Measurements from ENCODE around the gene SCT. TPM values are rescaled to one million over a fixed set of nuclear protein-coding genes. Genes with fewer than 3 reads are reported as not detected.
A peak's percentile ranks its signal among the peaks of the same experiment; 100 is the strongest.

Gene SCT
- total RNA-seq, 1 donor from 2014 or later: not detected

DNA sequence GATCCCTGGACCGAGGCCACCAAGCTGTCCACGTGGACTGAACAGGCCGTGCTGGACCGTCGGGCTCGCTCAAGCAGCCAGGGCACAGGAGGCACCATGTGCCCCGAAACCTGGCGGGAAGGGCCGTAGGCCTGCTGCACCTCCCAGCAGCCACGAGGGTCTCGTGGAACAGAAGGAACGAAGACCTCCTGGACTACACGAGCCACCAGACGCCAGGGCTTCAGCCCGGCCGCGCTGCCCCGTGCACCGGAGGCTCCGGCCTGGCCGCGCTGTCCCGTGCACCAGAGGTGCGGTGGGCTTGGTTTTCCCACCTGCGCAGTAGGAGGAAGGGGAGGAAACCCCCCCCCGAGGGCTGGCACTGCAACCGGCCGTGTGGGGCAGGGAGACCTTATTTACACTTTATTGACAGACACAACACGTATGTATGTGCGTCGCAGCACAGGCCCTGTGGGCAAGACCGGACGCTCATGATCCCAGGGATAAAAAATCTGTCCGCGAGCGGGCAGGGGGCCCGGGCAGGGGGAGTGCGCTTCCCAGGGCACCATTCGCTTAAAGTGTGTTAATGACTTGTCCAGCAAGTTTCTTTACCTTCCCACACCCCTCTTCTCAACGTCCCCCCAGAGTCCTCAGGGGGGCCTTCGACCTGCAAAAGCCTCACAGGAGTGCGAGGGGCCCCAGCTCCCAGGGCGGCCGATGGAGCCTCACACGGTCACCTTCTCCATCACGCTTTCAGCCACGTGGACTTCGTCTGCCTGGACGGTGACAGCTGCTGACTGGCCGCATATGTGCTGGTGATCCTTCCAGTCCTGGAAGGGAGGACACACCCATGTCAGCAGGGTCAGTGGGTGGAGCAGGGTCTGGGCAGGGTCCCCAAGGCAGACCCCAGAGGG is 17.1 kb upstream of the SCT start:
- Mint-ChIP-seq H3K9me3 (ENCODE audit: unreplicated experiment) (no peaks in the 10 kb centered on the region), H3K36me3 (ENCODE audit: unreplicated experiment) (peaks cover 10% of the 10 kb centered on the region), H3K4me3 (ENCODE audit: unreplicated experiment) (no peak overlapping the region), H3K4me1 (ENCODE audit: unreplicated experiment) (peaks cover 14% of the 10 kb centered on the region), H3K27ac (ENCODE audit: unreplicated experiment) (no peak overlapping the region), H3K27me3 (ENCODE audit: unreplicated experiment) (no peaks in the 10 kb centered on the region)
- peak; percentile 83 for DNase-seq (ENCODE audit: extremely low spot score, unreplicated experiment)
- TF ChIP-seq, protein P1, sequence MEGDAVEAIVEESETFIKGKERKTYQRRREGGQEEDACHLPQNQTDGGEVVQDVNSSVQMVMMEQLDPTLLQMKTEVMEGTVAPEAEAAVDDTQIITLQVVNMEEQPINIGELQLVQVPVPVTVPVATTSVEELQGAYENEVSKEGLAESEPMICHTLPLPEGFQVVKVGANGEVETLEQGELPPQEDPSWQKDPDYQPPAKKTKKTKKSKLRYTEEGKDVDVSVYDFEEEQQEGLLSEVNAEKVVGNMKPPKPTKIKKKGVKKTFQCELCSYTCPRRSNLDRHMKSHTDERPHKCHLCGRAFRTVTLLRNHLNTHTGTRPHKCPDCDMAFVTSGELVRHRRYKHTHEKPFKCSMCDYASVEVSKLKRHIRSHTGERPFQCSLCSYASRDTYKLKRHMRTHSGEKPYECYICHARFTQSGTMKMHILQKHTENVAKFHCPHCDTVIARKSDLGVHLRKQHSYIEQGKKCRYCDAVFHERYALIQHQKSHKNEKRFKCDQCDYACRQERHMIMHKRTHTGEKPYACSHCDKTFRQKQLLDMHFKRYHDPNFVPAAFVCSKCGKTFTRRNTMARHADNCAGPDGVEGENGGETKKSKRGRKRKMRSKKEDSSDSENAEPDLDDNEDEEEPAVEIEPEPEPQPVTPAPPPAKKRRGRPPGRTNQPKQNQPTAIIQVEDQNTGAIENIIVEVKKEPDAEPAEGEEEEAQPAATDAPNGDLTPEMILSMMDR (IDR thresholded peaks at IDR 0.05): no peak

DNA sequence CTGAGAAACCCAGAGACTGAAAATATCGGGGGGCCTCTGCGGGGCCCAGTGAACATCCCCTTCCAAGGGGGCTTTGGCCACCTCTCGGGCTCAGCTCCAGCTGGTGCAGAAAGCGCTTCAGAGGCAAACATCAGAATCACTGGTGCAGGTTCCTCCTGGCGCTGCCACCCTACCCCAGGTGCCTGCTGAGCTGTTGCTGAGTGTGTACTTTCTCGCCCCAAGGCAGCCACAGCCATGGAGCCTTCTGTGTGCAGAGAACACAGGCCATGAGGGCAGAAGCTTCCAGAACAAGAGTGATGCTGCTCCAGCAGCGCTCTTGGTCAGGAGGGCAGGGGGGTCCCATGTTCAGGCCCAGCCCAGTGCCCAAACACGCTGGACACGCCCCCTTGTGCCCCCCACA is 16.4 kb upstream of the SCT start:
- Mint-ChIP-seq H3K4me3 (ENCODE audit: unreplicated experiment) (no peak overlapping the region), H3K27ac (ENCODE audit: unreplicated experiment) (no peak overlapping the region), H3K4me1 (ENCODE audit: unreplicated experiment) (peaks cover 21% of the 10 kb centered on the region), H3K36me3 (ENCODE audit: unreplicated experiment) (peaks cover 9% of the 10 kb centered on the region), H3K27me3 (ENCODE audit: unreplicated experiment) (no peaks in the 10 kb centered on the region), H3K9me3 (ENCODE audit: unreplicated experiment) (no peaks in the 10 kb centered on the region)
- TF ChIP-seq, protein P1 (IDR thresholded peaks at IDR 0.05): no peak
- no peak for DNase-seq (ENCODE audit: extremely low spot score, unreplicated experiment)

DNA sequence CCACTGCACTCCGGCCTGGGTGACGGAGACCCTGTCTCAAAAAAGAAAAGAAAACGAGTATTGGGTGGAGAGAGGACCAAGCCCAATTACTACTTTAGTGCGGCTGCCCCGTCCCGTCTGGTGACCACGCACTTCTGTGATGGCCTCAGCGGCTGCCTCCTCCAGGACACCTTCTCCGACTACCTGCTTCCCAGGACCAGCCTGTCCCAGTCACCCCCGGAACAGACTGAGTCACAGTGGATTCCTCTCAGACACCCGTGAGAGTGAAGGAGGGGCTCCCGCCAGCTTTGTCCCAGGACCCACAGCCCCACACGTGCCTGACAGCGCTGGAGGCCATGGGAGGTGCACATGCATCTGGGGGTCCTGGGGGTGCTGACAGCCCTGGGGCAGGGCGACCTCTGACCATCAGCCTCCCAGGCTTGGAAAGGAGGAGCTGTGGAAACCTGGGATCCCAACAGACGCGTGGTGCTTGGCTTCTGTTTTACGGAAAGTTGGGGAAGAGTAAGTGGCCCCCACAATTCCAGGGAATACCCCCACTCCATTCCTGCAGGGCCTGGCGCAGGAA is 14.9 kb upstream of the SCT start:
- Mint-ChIP-seq H3K4me3 (ENCODE audit: unreplicated experiment) (no peak overlapping the region), H3K9me3 (ENCODE audit: unreplicated experiment) (no peaks in the 10 kb centered on the region), H3K36me3 (ENCODE audit: unreplicated experiment) (peaks cover 6% of the 10 kb centered on the region), H3K4me1 (ENCODE audit: unreplicated experiment) (peaks cover 27% of the 10 kb centered on the region), H3K27ac (ENCODE audit: unreplicated experiment) (no peak overlapping the region), H3K27me3 (ENCODE audit: unreplicated experiment) (peaks cover 3% of the 10 kb centered on the region)
- no peak for DNase-seq (ENCODE audit: extremely low spot score, unreplicated experiment)
- TF ChIP-seq, protein P1 (IDR thresholded peaks at IDR 0.05): no peak

- Mint-ChIP-seq H3K27me3 (ENCODE audit: unreplicated experiment) (peaks cover 3% of the 10 kb centered on the region), H3K27ac (ENCODE audit: unreplicated experiment) (no peak overlapping the region), H3K4me1 (ENCODE audit: unreplicated experiment) (peaks cover 27% of the 10 kb centered on the region), H3K4me3 (ENCODE audit: unreplicated experiment) (no peak overlapping the region), H3K36me3 (ENCODE audit: unreplicated experiment) (peaks cover 6% of the 10 kb centered on the region), H3K9me3 (ENCODE audit: unreplicated experiment) (no peaks in the 10 kb centered on the region)
- no peak for DNase-seq (ENCODE audit: extremely low spot score, unreplicated experiment)
- TF ChIP-seq, protein P1 (IDR thresholded peaks at IDR 0.05): no peak
Observed at GRCh38 chr11:640021-640706, 13.2 kb upstream of the SCT start.
